ENCODE measurements around the gene RBM20. TPM values are rescaled to one million over a fixed set of nuclear protein-coding genes. Genes with fewer than 3 reads are reported as not detected.

Gene RBM20
- total and polyA plus RNA-seq, 10 of the 15 experiments (the other 5 are each of a cell fraction or from before 2014, with no cell fraction given), result 0.04 to 0.26 (median 0.15) TPM

DNA sequence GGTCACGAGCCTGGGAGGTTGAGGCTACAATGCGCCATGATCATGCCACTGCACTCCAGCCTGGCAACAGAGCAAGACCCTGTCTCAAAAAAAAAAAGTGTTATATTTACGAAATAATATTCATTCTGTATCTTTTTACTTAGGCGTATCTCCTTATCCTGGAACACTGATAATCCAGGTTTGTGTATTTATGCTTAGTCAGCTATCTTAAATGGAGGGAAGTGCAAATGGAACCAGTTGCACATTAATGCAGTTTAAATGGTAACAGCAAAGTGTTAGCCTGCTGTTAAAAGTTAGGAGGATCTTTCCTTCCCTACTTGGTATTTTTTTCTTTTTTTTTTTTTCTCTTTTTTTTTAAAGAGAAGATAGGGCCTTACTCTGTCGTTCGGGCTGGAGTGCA, 36.0 kb upstream of the RBM20 start:
- ChIA-PET CTCF (interaction anchor here (0.9 to 3.4 kb wide), 21 partner anchors 8 to 311 kb away, joined by 3 to 41 read pairs (median 4); no protein-coding TSS in a partner anchor), POLR2A (interaction anchor here (0.6 kb wide), 2 partner anchors 45 to 1626 kb away, joined by 3 read pairs; no protein-coding TSS in a partner anchor), SMC1A (ENCODE audit: uncharacterized antibody, unreplicated experiment) (interaction anchor here (0.6 to 2.3 kb wide), 22 partner anchors 9 to 991 kb away, joined by 3 to 13 read pairs (median 3); partner anchors contain the start of gene SMC3), RAD21 (ENCODE audit: unreplicated experiment) (interaction anchor here (0.5 to 3.4 kb wide), 8 partner anchors 33 to 302 kb away, joined by 3 to 18 read pairs (median 3); partner anchors contain the start of gene SMNDC1)
- no peak for ATAC-seq
- H3K4me2 ChIP-seq (ENCODE audit: control insufficient read depth, insufficient read depth), result no peak overlapping the region
- no peaks in the 10 kb centered on the region; a peak in 1 of 4 replicates for H3K36me3 ChIP-seq (ENCODE audit: control insufficient read depth in 2 of 2, insufficient read depth in 2 of 2, low read length in 1 of 2)
- H3K4me1 ChIP-seq (ENCODE audit: control insufficient read depth, insufficient read depth, low read length), result peaks cover 11% of the 10 kb centered on the region
- no peak for DNase-seq (ENCODE audit: low read depth, low spot score)
- intact Hi-C loops (cut with micrococcal nuclease; ENCODE audit: unreplicated experiment), result no loop called here
- H3K27me3 ChIP-seq (replicated peaks in 1 of 2; ENCODE audit: control insufficient read depth in 2 of 2, insufficient read depth in 2 of 2, low read length in 1 of 2), result no peaks in the 10 kb centered on the region
- in situ Hi-C loops (cut with MboI), result loop anchor here (5.0 to 25.0 kb wide), 2 partner anchors 294 to 1529 kb away; no protein-coding TSS in a partner anchor
- no TSS peak for BruUV-seq (replicated peaks)
- H3K4me3 ChIP-seq, result no peak overlapping the region
- no peak overlapping the region for H2AFZ ChIP-seq (ENCODE audit: control insufficient read depth, low read depth, low read length)
- no peak overlapping the region for H3K9ac ChIP-seq (ENCODE audit: control insufficient read depth, insufficient read depth, low read length)
- no peaks in the 10 kb centered on the region; the same call in 2 of the 3 replicates for H3K9me3 ChIP-seq (replicated peaks; ENCODE audit: control insufficient read depth, insufficient read depth, low read length)
- H3K27ac ChIP-seq (ENCODE audit: control insufficient read depth, insufficient read depth), result no peak overlapping the region
- WGBS (ENCODE audit: insufficient coverage, insufficient replicate concordance, low lambda C conversion rate, missing lambda C conversion rate), result 74% methylated on average over 6 of the region's 6 CpGs
- TF ChIP-seq ZSCAN29 (IDR thresholded peaks at IDR 0.05) (no peak), SREBF1 (IDR thresholded peaks at IDR 0.05; ENCODE audit: low read length) (no peak), CREB1 (IDR thresholded peaks at IDR 0.05; ENCODE audit: low read depth) (no peak), CREM (IDR thresholded peaks at IDR 0.05; ENCODE audit: low read depth) (no peak), MYC (IDR thresholded peaks at IDR 0.05; ENCODE audit: insufficient read depth, insufficient read length, insufficient replicate concordance, low read length, severe bottlenecking) (no peak), HDAC6 (IDR thresholded peaks at IDR 0.05; ENCODE audit: unreplicated experiment) (no peak)
- TF ChIP-seq, protein P1, sequence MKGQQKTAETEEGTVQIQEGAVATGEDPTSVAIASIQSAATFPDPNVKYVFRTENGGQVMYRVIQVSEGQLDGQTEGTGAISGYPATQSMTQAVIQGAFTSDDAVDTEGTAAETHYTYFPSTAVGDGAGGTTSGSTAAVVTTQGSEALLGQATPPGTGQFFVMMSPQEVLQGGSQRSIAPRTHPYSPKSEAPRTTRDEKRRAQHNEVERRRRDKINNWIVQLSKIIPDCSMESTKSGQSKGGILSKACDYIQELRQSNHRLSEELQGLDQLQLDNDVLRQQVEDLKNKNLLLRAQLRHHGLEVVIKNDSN (IDR thresholded peaks at IDR 0.05; ENCODE audit: borderline replicate concordance, extremely low read length, insufficient read depth, low read depth, low read length), result no peak
- H3K79me2 ChIP-seq (ENCODE audit: control insufficient read depth, insufficient read depth, low read length), result no peaks in the 10 kb centered on the region
- H4K20me1 ChIP-seq (ENCODE audit: control insufficient read depth, insufficient read depth), result no peaks in the 10 kb centered on the region
- no peak for FAIRE-seq

Data from GM12878 (cell line).